SKM-1 treated with dmso at 0.1 percent for 144 hours (cell line): ENCODE results near the gene CAT.

Experiments
- DNase-seq: peaks from one replicate; lab custom pipeline; 2025; ENCODE audit not compliant: unreplicated experiment; lab: John Stamatoyannopoulos, UW

CAT gene

DNA sequence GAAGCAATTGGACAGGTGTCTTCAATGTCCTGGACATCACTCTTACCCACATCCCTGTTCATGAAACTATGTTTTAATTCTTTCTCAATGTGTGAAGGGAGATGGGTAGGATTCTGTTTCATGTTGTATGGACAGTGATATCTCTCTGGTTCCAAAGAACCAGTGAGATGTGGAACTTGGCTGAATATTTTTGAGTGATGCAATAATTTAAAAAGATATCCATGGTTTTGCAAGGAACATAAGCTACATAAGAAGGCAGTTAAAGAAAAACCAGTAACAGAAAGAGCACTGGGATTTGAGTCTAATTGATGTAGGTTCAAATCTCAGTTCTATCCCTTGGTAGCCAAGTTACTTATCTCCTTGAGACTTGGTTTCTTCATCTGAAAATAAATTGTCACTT, 82.5 kb downstream of the CAT start:
- no peak for DNase-seq
